Glomerular endothelial cell (primary cell): ENCODE results near the gene LDLRAD4. TPM values are rescaled to one million over a fixed set of nuclear protein-coding genes. Genes with fewer than 3 reads are reported as not detected.
A peak's percentile ranks its signal among the peaks of the same experiment; 100 is the strongest.

Experiments
- DNase-seq: peaks from one replicate; pipeline ENCODE4 v3.0.0-alpha.2; 2011; ENCODE audit warnings: low read depth, low spot score; ENCODE audit errors: extremely low read depth
- total RNA-seq: library from RNA; depleted of rRNA; stranded (reverse); fragments of >200 nt; gene quantifications from 2 replicates; pipeline ENCODE4 v1.2.3, GENCODE V29; 2015

Gene LDLRAD4
- total RNA-seq, 1 donor from 2014 or later: 13.4 TPM

DNA sequence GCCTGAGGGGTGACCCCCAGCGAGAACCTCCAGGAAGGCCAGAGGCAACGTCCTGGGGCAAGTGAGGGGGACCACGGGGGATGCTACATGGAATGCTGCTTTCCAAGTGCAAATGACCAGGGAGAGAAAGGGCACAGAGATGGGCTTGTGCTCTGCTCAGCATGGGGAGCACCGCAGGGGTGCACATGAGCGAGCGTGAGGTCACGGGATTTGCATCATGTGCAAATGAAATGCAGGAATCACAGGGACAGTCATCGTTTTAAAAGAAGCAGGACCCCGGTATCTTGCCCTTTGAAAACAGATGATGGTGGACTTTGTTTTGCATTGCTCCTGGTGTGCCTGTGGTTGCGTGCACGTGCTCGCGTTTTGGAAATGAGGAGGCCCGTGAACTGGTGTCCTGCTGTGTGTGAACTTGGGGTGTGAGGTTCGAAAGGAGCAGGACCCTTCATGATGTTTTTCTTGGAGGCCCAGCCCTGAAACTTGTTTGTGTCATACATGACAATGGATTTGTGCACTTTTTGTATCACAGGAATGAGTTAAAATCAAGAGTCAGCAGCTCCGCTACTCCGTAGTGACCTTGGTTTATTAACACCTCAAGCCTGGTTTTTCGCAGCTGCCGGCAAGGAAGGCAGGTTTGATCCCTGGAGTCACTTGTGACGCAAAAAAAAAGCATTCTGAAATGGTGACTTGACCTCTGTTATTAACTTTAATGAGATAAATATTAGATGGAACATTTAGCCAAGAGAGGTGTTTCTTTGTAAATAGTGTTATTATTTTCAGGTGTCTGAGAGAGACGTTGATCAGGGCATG, 234.5 kb downstream of the LDLRAD4 start:
- DNase-seq: no peak

- DNase-seq: no peak
These were observed 235.2 kb downstream of the LDLRAD4 start for GRCh38 chr18:13453714-13454113.

- no peak for DNase-seq
These were observed 236.0 kb downstream of the LDLRAD4 start for GRCh38 chr18:13454363-13455150.

GRCh38 chr18:13455471-13455870, 236.9 kb downstream of the LDLRAD4 start:
- DNase-seq: no peak

DNA sequence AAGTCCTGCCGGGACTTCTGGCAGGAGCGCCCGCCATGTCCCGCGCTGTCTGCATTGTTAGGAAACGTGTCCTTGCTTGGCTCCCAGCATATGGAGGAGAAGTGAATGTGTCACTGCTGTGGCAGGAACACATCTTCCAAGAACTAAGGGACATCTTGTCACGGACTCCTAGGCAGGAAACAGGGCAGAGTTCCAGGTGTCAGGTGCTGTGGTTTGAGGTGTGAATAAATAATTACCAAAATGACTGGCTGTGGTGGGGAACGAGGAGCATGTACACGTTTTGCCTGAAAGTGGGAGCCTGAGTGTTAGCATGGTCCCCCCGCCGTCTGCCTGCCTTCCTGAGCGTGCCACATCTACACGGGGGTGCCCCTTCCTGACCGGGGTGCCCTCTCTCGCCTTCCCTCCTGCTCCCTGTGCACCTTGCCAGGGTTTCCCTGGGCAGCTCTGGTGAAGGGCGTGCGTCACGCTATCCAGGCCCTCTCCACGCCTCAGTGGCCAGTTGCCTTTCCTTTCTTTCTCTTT, 237.5 kb downstream of the LDLRAD4 start:
- no peak for DNase-seq

DNA sequence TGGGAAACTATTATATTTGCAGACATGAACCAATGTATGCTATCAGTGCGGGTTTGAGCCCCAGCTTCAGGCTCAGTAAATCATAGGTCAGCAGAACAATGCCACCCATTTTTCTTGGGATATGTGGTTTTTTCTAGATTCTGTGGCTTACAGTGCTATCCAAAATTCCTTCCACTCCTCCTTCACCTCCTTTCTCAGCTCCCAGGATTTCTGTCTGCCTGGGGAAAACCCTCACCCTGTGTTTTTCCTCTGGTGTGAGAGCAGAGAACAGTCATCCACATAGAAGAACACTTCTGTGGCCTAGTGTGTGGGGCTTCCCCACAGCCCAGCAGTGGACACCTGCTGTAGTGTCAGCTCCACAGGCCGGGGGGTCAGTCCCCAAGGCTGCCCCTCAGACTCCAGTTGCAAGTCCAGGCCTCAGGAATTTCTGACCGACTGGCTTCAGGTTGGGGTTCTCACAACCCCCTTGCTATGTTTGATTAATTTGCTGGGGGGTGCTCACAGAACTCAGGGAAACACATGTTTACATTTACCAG, 238.2 kb downstream of the LDLRAD4 start:
- DNase-seq: no peak

- DNase-seq: no peak
These were observed 238.8 kb downstream of the LDLRAD4 start for GRCh38 chr18:13457327-13457726.

GRCh38 chr18:13460946-13461345, 242.4 kb downstream of the LDLRAD4 start:
- no peak for DNase-seq

GRCh38 chr18:13461469-13461868, 242.9 kb downstream of the LDLRAD4 start:
- DNase-seq: no peak

DNA sequence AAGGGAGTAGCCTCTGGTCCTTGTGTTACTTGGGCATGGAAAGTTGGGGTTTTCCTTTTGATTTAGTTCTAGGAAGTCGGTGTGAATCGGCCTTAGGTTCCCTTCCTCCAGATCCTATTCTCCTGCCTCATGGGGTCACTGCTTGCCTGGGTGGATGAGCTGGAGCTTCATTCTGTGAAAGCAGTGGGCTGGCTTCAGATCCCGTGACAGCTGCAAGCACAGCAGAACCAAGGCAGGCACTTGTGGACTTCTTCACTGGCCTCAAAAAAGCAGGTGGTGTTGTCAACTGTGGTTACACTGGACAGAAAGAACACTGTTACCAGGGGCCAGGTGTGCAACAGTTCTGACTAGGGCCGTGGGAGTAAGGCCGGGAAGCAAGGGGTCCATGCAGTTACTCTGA, 243.4 kb downstream of the LDLRAD4 start:
- no peak for DNase-seq

DNA sequence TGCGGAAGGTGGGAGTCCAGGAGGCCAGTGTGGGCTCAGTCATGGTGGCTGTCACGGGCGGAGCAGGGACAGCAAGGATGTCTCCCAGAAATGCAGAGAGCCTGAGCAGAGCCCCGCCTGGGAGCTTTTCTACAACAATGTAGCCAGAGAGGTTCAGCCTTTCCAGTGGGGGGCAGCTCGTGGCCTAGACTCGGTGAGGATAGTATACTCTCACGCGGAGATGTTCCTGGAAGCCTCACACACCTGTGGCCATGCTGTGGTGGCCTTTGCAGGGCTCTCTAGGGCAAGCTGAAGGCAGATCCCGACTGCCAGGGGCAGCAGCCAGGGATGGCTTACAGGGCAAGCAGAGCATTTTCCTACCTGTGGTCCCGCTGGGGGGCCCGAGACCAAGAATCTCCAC, 244.1 kb downstream of the LDLRAD4 start:
- DNase-seq: no peak

DNA sequence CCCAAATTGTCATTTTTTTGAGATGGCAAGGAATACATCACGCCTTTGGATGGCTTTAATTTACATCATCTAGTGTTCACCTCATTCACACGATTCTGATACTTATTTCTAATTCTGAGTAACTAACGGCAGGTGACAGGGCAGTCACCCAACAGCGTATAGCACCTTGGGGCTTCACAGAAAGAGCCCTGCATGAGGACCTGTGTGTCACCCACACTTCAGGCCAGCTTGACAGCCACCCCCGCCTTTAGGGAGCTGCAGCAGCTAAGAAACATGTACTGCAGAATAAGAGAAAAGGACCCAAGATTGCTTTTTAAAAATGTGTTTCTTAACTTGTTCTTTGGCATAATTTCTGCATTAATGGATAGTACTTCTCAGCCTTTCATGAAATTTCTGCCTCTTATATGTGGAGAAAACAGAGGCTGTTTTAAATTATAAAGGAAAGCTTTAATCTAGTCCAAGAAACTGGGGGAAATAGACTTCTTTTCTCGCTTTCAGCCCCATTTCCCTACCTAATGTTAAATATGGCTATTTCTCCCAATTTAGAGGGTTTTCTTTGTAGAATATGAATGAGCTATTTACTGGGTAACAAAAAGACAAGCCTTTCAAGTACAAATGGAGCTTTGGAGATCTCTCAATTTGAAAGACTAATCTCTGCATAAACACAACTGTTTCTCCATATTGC, 245.1 kb downstream of the LDLRAD4 start:
- no peak for DNase-seq

DNA sequence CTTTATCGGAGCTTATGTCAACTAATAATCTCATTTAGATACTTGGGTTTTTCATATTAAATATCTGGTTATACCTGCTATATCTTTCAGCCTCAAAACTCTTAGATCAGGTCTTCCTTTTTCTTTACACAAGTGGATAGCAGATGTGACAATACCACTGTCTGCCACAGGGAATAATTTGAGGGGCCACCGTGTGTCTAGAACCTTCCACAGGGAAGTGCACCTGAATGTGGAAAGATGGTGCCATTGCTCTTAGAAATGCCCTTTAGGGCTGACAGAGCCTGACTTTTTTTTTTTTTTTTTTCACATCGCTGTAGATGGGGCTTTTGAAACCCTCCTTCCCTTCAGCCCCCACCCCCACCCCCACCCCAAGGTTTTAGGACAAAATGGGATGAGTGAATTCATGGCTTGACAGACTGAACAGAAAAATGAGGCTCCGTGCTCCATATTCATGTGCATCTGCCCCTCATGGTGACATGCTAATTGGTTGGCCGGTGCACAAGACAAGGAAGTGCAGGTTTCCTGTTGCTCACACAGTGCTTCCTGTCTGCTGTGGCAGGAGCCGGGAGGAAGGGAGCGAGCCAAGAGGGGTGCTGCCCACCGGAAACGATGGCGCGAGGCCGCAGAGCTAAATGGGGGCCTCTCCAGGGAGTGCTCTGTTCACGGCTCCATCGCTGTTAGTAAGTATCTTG, 246.0 kb downstream of the LDLRAD4 start:
- DNase-seq: peak; percentile 64

GRCh38 chr18:13465124-13465446, 246.5 kb downstream of the LDLRAD4 start:
- peak; percentile 20 for DNase-seq

- peak; percentile 14 for DNase-seq
These were observed 246.9 kb downstream of the LDLRAD4 start for GRCh38 chr18:13465476-13465875.

GRCh38 chr18:13470516-13471197, 252.1 kb downstream of the LDLRAD4 start:
- no peak for DNase-seq

GRCh38 chr18:13471198-13471845, 252.8 kb downstream of the LDLRAD4 start:
- DNase-seq: no peak

DNA sequence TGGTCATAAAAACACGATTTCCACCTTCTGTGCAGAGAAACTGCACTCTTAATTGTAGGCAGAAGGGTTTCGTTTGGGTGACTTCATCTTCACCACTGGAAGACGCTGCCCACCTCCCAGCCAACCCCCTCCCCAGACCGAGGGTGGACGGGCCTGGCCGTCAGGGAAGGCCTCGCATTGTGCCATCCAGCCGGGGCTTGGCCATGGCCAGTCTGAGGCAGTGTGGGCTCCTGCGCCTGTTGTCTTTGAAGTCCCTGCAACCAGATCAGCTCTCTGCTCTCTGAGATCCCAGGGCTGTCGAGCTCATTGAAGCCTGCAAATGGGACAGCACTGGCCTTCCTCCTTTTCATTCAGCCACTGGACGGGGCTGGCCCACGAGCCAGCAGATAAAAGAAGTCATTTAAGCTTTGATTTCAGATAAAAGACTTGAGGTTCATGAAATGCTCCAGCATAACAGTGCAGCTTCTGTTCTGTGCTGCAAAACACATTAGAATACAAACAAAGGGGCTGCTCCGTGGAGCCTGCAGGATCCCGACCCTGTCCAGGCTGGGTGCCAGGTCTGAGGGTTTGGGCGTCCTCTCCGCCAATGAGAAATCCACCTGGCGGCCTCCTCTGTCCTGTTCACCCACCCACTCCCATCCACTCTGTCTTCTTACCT, 253.5 kb downstream of the LDLRAD4 start:
- DNase-seq: no peak

DNA sequence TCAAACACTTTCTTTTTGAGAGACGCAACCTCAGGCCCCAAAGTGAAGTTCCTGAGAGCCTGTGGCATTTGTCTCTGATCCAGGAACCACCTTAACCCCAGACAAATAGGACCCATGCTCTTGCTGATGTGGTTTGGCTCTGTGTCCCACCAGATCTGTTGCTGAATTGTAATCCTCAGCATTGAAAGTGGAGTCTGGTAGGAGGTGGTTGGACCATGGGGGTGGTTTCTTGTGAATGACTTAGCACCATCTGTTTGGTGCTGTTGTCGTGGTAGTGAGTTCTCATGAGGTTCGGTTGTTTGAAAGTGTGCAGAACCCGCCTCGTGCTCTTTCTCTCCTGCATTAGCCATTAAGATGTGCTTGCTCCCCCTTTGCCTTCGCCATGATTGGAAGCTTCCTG, 255.2 kb downstream of the LDLRAD4 start:
- DNase-seq: no peak
